H9 (cell line): ENCODE data around the gene EEF1AKMT3. TPM values are rescaled to one million over a fixed set of nuclear protein-coding genes. Genes with fewer than 3 reads are reported as not detected.

ENCODE experiments used
- DNase-seq: peaks from one replicate; pipeline ENCODE4 v3.0.0-alpha.2; 2017
- H2AFZ ChIP-seq: one replicate; pipeline ENCODE4 v1.6.1; 2013; ENCODE audit warnings: mild to moderate bottlenecking, low read length, control low read depth, moderate library complexity
- H2AK5ac ChIP-seq: 2 replicates; pipeline ENCODE4 v1.6.1; 2013; ENCODE audit warnings: low read length, control low read depth, mixed read lengths; ENCODE audit not compliant: insufficient read length
- H2BK120ac ChIP-seq: one replicate; pipeline ENCODE4 v1.6.1; 2013; ENCODE audit warnings: low read depth, mild to moderate bottlenecking, low read length, control low read depth, inconsistent platforms; ENCODE audit not compliant: poor library complexity, severe bottlenecking
- H2BK12ac ChIP-seq: 2 replicates; pipeline ENCODE4 v1.6.1; 2013; ENCODE audit warnings: low read length, control low read depth, mixed read lengths, low read depth; ENCODE audit not compliant: insufficient read length
- H2BK15ac ChIP-seq: 2 replicates; pipeline ENCODE4 v1.6.1; 2013; ENCODE audit warnings: low read depth, low read length, control low read depth
- H2BK20ac ChIP-seq: one replicate; pipeline ENCODE4 v1.6.1; 2013; ENCODE audit warnings: low read depth, mild to moderate bottlenecking, low read length, control low read depth, inconsistent platforms; ENCODE audit not compliant: poor library complexity, severe bottlenecking
- H2BK5ac ChIP-seq: 2 replicates; pipeline ENCODE4 v1.6.1; 2013; ENCODE audit warnings: low read length, control low read depth, mixed read lengths; ENCODE audit not compliant: insufficient read length
- H3K14ac ChIP-seq: 2 replicates; pipeline ENCODE4 v1.6.1; 2013; ENCODE audit warnings: low read length, control low read depth; ENCODE audit not compliant: insufficient read depth
- H3K18ac ChIP-seq: 2 replicates; pipeline ENCODE4 v1.6.1; 2013; ENCODE audit warnings: low read depth, mild to moderate bottlenecking, mixed read lengths, low read length, control low read depth; ENCODE audit not compliant: insufficient read length
- H3K23ac ChIP-seq: 2 replicates; pipeline ENCODE4 v1.6.1; 2013; ENCODE audit warnings: low read length, control low read depth, mixed read lengths, low read depth; ENCODE audit not compliant: insufficient read length
- H3K23me2 ChIP-seq: 2 replicates; pipeline ENCODE4 v1.6.1; 2013; ENCODE audit warnings: low read depth, mild to moderate bottlenecking, mixed read lengths, low read length, control low read depth; ENCODE audit not compliant: insufficient read length, poor library complexity, severe bottlenecking
- H3K27ac ChIP-seq: 2 replicates; pipeline ENCODE4 v1.5.1; 2013; ENCODE audit warnings: low read length, control low read depth, mixed read lengths, low read depth; ENCODE audit not compliant: insufficient read length
- H3K27me3 ChIP-seq: 2 replicates; pipeline ENCODE4 v1.6.1; 2013; ENCODE audit warnings: low read length, control low read depth, inconsistent platforms; ENCODE audit not compliant: insufficient read depth
- H3K4ac ChIP-seq: 2 replicates; pipeline ENCODE4 v1.6.1; 2013; ENCODE audit warnings: low read depth, mild to moderate bottlenecking, control low read depth, inconsistent platforms, low read length, moderate library complexity
- H3K4me1 ChIP-seq: 2 replicates; pipeline ENCODE4 v1.6.1; 2013; ENCODE audit warnings: low read length, control low read depth, inconsistent platforms; ENCODE audit not compliant: insufficient read depth
- H3K4me2 ChIP-seq: 2 replicates; pipeline ENCODE4 v1.6.1; 2013; ENCODE audit warnings: low read length, control low read depth, mixed read lengths; ENCODE audit not compliant: insufficient read length, insufficient read depth
- H3K56ac ChIP-seq: 2 replicates; pipeline ENCODE4 v1.6.1; 2013; ENCODE audit warnings: low read depth, mild to moderate bottlenecking, mixed read lengths, low read length, control low read depth; ENCODE audit not compliant: insufficient read length
- H3K79me1 ChIP-seq: 2 replicates; pipeline ENCODE4 v1.6.1; 2013; ENCODE audit warnings: low read depth, mild to moderate bottlenecking, moderate library complexity, low read length, control low read depth, inconsistent platforms; ENCODE audit not compliant: insufficient read depth, poor library complexity, severe bottlenecking
- H3K79me2 ChIP-seq: 2 replicates; pipeline ENCODE4 v1.6.1; 2013; ENCODE audit warnings: low read length, control low read depth, inconsistent platforms; ENCODE audit not compliant: insufficient read depth
- H3K9ac ChIP-seq: 2 replicates; pipeline ENCODE4 v1.6.1; 2013; ENCODE audit warnings: low read length, control low read depth, mixed read lengths; ENCODE audit not compliant: insufficient read length; ENCODE audit errors: extremely low read depth
- H3K9me3 ChIP-seq: one replicate; pipeline ENCODE4 v1.6.1; 2013; ENCODE audit warnings: low read depth, low read length, inconsistent platforms; ENCODE audit not compliant: control insufficient read depth
- H3T11ph ChIP-seq: one replicate; pipeline ENCODE4 v1.6.1; 2013; ENCODE audit warnings: mild to moderate bottlenecking, low read length, control low read depth, inconsistent platforms
- H4K20me1 ChIP-seq: one replicate; pipeline ENCODE4 v1.6.1; 2013; ENCODE audit not compliant: control insufficient read depth, insufficient read length, insufficient read depth
- H4K5ac ChIP-seq: 2 replicates; pipeline ENCODE4 v1.6.1; 2013; ENCODE audit warnings: low read depth, mild to moderate bottlenecking, mixed read lengths, low read length, control low read depth; ENCODE audit not compliant: insufficient read length
- H4K8ac ChIP-seq: replicated peaks from 2 replicates; pipeline ENCODE4 v1.6.1; 2013; ENCODE audit warnings: low read length, control low read depth, mixed read lengths, low read depth; ENCODE audit not compliant: insufficient read length
- H4K91ac ChIP-seq: 2 replicates; pipeline ENCODE4 v1.6.1; 2013; ENCODE audit warnings: low read depth, mild to moderate bottlenecking, moderate library complexity, mixed read lengths, low read length, control low read depth; ENCODE audit not compliant: insufficient read length
- H3K27ac Mint-ChIP-seq, 3 experiments: 2 replicates in 2 of 3; 3 replicates in 1 of 3; pipeline ENCODE4 v1.8.0; 2020 to 2021; ENCODE audit warnings: mixed read lengths in 3 of 3, mild to moderate bottlenecking in 1 of 3, moderate library complexity in 1 of 3
- H3K27me3 Mint-ChIP-seq: 2 replicates; pipeline ENCODE4 v1.8.0; 2021; ENCODE audit warnings: low read depth, mild to moderate bottlenecking, moderate library complexity, mixed read lengths
- H3K36me3 Mint-ChIP-seq, 3 experiments: 2 replicates in 2 of 3; 3 replicates in 1 of 3; pipeline ENCODE4 v1.8.0; 2020 to 2021; ENCODE audit warnings: low read depth in 3 of 3, mixed read lengths in 3 of 3; ENCODE audit not compliant: insufficient read depth in 1 of 3
- H3K4me1 Mint-ChIP-seq, 2 experiments: 2 replicates each; pipeline ENCODE4 v1.8.0; 2020; ENCODE audit warnings: mixed read lengths in 2 of 2
- H3K4me3 Mint-ChIP-seq, 2 experiments: 2 replicates in 1 of 2; 3 replicates in 1 of 2; pipeline ENCODE4 v1.8.0; 2020 to 2021; ENCODE audit warnings: mild to moderate bottlenecking in 2 of 2, mixed read lengths in 2 of 2, moderate library complexity in 1 of 2
- H3K9me3 Mint-ChIP-seq, 2 experiments: 2 replicates in 1 of 2; 3 replicates in 1 of 2; pipeline ENCODE4 v1.8.0; 2020; ENCODE audit warnings: mild to moderate bottlenecking in 2 of 2, mixed read lengths in 2 of 2, moderate library complexity in 1 of 2
- WGBS: extraction: QIAGEN DNeasy Blood & Tissue Kit; methylation state at CpG from one replicate; pipeline ENCODE4 v1.1.7; 2013; ENCODE audit warnings: missing lambda C conversion rate, low lambda C conversion rate, mixed read lengths; ENCODE audit not compliant: insufficient read length; ENCODE audit errors: extremely low coverage; 5-methylcytosine and 5-hydroxymethylcytosine counted together
- total RNA-seq: library from RNA; stranded (reverse); gene quantifications from 2 replicates; pipeline ENCODE4 v1.2.1, GENCODE V29; 2021
- TF ChIP-seq, protein P1 (sequence below): fragments of 200-600 bp; sonication (generic); conservative IDR thresholded peaks from 3 replicates; pipeline ENCODE4 v1.8.0; 2021; ENCODE audit warnings: antibody characterized with exemption, mild to moderate bottlenecking

Gene EEF1AKMT3
- total RNA-seq, 1 experiment from 2014 or later, result 2.9 TPM

DNA sequence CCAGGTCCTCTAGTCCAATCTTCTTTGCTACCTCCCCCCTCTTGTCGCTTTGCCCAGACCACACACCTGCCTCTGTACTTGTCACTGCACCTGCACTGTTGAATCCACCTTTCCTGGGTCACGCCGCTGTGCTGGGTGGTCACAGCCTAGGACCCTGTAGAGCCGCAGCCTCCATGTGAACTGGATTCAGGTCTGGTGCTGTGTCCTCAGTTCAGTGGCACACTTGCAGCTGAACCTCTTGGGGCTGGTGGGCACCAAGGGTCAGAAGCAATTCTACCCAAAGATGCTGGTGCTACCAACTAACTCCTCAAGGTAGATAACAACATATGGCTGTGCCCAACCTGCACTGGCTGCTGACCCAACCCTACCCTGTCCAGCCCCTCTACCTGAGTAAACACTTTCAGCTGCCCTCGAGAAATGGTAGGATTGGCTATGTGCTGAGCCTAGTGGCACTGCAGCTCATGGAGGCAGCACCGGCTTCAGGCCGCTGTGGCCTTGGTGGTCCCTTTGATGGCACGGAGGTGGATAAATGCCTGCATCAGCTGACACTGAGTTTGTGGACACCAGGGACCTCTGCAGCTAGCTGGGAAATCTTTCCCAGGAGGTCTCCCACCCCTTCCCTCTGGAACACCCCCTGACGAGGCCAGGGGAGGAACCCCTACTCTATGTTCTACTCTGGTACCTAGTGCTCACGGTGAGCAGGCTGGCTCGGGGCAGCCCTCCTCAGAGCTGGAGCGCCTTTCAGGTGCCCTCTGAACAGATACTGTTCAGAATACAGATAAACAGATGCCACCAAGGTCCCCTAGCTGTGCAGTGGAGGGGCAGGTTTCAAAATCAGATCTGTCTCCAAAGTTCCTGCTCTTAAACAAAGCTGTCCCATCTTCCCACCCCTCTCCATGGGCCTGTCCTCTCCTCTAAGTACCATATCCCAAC lies 48.1 kb upstream of the EEF1AKMT3 start:
- Histone ChIP-seq H3K79me2 (no peaks in the 10 kb centered on the region), H4K8ac (no peak overlapping the region), H3K4me2 (no peak overlapping the region), H4K20me1 (no peaks in the 10 kb centered on the region), H4K91ac (no peak overlapping the region), H3K23ac (no peak overlapping the region), H3K23me2 (peaks cover 14% of the 10 kb centered on the region), H3K9ac (no peak overlapping the region), H3K27me3 (peaks cover 19% of the 10 kb centered on the region; the same call in 1 of the 2 replicates), H3T11ph (no peak overlapping the region), H3K79me1 (no peaks in the 10 kb centered on the region), H2BK12ac (no peak overlapping the region), H3K56ac (no peak overlapping the region), H2BK5ac (no peak overlapping the region), H3K27ac (no peak overlapping the region), H3K14ac (no peak overlapping the region; the same call in 1 of the 2 replicates), H2AFZ (no peak overlapping the region), H3K4me1 (no peaks in the 10 kb centered on the region; the same call in 1 of the 2 replicates), H4K5ac (no peak overlapping the region), H2BK20ac (no peak overlapping the region), H2AK5ac (no peak overlapping the region), H3K18ac (no peak overlapping the region), H3K4ac (no peak overlapping the region), H2BK15ac (no peak overlapping the region), H3K9me3 (no peaks in the 10 kb centered on the region), H2BK120ac (no peak overlapping the region)
- TF ChIP-seq, protein P1, sequence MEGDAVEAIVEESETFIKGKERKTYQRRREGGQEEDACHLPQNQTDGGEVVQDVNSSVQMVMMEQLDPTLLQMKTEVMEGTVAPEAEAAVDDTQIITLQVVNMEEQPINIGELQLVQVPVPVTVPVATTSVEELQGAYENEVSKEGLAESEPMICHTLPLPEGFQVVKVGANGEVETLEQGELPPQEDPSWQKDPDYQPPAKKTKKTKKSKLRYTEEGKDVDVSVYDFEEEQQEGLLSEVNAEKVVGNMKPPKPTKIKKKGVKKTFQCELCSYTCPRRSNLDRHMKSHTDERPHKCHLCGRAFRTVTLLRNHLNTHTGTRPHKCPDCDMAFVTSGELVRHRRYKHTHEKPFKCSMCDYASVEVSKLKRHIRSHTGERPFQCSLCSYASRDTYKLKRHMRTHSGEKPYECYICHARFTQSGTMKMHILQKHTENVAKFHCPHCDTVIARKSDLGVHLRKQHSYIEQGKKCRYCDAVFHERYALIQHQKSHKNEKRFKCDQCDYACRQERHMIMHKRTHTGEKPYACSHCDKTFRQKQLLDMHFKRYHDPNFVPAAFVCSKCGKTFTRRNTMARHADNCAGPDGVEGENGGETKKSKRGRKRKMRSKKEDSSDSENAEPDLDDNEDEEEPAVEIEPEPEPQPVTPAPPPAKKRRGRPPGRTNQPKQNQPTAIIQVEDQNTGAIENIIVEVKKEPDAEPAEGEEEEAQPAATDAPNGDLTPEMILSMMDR, result no peak
- H3K4me3 Mint-ChIP-seq, result no peak overlapping the region; a peak in 1 of 5 replicates
- H3K27ac Mint-ChIP-seq, result no peak overlapping the region
- DNase-seq, result no peak
- peaks cover 6 to 22% (median 9%) of the 10 kb centered on the region in 3 experiments for H3K36me3 Mint-ChIP-seq
- H3K9me3 Mint-ChIP-seq, result no peaks in the 10 kb centered on the region; a peak in 1 of 5 replicates
- peaks cover 12 to 17% of the 10 kb centered on the region in 2 experiments for H3K4me1 Mint-ChIP-seq
- WGBS, result no CpG with 5 or more reads among the region's 12 CpGs
- peaks cover 60% of the 10 kb centered on the region for H3K27me3 Mint-ChIP-seq
